GM19463 (cell line): ENCODE measurements around the gene IFIT1.
"Not testable (repeated sequence)": the region's sequence is repeated elsewhere in the genome, so short reads cannot be mapped to it uniquely, and the experiment has no call there.

ENCODE experiments used
- ATAC-seq: cut with Tn5 transposase; IDR thresholded peaks from one replicate; pipeline ENCODE4 v1.9.1; 2021; ENCODE audit warnings: mild to moderate bottlenecking, moderate library complexity; ENCODE audit not compliant: unreplicated experiment

IFIT1 gene

DNA sequence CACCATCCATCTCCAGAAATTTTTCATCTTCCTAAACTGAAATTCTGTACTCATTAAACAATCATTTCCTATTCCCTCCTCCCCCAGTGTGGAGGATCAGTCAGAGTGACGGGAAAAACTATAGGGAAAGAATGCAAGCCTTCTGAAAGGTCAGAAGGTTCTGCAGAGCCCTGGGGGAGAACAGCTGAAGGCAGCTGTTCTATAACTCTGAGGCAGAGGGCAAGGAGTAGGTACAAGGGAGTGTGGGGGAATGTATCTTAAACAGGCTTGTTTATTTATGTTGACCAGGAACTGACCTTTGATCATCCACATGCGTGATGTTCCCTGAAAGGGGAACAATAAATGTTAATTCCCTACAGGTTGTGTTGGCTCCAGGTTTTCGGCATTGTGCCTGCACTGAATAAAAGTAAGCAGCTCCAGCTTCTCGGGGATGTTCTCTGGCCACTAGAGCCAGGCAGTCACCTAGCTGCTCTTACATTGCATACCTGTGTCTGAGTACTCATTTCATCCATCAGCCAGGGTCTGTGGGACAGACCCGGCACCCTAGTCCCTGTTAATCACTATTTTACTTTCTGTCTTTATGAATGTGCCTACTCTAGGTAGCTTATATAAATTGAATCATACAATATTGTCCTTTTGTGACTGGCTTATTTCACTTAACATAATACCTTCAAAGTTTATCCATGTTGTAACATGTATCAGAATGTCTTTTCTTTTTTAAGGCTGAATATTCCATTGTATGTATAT lies 5.8 kb downstream of the IFIT1 start:
- no peak for ATAC-seq

DNA sequence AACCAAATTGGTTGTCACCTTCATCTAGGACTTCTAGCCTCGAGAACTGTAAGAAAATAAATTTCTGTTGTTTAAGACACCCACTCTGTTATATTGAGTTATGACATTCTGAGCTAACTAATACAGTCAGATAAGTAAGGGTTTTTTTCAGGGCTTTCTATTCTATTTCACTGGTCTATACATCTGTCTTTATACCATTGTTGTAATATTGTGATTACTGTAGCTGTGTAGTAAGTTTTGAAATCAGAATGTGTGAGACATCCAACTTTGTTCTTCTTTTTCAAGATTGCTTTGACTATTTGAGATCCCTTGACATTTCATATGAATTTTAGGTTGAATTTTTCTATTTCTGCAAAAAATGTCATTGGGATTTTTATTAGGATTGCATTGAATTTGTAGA lies 7.5 kb downstream of the IFIT1 start:
- ATAC-seq: no peak

DNA sequence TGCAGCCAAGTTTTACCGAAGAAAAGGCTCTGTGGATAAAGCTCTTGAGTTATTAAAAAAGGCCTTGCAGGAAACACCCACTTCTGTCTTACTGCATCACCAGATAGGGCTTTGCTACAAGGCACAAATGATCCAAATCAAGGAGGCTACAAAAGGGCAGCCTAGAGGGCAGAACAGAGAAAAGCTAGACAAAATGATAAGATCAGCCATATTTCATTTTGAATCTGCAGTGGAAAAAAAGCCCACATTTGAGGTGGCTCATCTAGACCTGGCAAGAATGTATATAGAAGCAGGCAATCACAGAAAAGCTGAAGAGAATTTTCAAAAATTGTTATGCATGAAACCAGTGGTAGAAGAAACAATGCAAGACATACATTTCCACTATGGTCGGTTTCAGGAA lies 10.6 kb downstream of the IFIT1 start:
- no peak for ATAC-seq

DNA sequence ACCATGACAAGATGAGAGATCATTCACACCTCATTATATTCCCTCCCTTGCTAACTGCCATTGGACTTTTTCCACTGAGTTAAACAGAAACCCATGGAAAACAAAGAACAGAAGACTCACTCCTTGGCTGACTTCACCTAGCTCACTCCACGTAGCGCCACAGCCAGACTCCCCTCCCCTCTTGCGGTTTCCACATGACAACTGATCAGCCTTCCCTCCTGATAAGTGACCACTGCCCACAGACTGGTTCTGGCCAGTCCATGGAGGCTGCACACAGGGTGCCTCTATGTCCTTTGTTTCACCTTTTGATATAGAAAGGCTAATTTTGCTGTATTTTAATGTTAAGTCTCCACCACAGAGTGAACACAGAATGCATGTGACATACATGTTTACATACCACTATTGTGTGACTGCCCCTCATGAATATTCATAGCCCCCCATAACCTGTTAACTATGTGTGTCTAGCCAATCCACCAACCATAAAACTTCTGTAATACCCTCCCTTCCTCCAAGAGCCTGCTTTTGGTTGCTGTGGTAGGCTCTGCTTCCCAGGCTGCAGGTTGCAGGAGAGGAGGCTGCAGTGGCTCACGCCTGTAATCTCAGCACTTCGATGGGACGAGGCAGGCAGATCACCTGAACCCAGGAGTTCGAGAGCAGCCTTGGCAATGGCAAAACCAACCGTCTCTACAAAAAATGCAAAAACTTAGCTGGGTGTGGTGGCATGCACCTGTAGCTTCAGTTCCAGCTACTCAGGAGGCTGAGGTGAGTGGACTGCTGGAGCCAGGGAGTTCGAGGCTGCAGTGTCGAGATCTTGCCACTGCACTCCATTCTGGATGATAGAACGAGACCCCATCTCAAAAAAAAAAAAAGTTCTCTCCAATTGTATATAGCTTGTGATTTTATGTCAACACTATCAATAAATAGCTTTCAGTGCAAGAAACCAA lies 12.0 kb downstream of the IFIT1 start:
- no peak for ATAC-seq

DNA sequence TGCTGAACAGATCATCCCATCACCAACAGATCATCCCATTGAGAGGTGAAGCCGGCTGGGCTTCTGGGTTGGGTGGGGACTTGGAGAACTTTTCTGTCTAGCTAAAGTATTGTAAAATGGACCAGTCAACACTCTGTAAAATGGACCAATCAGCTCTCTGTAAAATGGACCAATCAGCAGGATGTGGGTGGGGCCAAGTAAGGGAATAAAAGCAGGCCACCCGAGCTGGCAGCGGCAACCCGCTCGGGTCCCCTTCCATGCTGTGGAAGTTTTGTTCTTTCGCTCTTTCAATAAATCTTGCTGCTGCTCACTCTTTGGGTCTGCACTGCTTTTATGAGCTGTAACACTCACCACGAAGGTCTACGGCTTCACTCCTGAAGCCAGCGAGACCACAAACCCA lies 13.8 kb downstream of the IFIT1 start:
- not testable (repeated sequence) for ATAC-seq

DNA sequence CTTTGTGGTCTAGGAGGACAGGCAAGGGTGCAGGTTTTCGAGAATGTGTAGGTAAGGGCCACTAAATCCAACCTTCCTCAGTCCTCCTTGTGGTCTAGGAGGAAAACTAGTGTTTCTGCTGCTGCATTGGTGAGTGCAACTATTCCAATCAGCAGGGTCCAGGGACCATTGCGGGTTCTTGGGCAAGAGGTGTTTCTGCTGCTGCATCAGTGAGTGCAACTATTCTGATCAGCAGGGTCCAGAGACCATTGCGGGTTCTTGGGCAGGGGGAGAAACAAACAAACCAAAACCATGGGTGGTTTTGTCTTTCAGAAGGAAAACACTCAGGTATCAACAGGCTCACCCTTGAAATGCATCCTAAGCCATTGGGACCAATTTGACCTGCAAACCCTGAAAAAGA lies 15.4 kb downstream of the IFIT1 start:
- not testable (repeated sequence) for ATAC-seq

DNA sequence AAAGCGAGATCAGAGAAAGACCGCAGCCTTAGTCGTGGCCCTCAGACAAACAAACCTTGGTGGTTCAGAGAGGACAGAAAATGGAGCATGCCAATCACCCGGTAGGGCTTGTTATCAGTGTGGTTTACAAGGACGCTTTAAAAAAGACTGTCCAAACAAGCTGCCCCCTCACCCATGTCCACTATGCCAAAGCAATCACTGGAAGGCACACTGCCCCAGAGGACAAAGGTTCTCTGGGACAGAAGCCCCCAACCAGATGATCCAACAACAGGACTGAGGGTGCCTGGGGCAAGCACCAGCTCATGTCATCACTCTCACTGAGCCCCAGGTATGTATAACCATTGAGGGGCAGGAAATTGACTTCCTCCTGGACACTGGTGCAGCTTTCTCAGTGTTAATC lies 16.9 kb downstream of the IFIT1 start:
- ATAC-seq: not testable (repeated sequence)

DNA sequence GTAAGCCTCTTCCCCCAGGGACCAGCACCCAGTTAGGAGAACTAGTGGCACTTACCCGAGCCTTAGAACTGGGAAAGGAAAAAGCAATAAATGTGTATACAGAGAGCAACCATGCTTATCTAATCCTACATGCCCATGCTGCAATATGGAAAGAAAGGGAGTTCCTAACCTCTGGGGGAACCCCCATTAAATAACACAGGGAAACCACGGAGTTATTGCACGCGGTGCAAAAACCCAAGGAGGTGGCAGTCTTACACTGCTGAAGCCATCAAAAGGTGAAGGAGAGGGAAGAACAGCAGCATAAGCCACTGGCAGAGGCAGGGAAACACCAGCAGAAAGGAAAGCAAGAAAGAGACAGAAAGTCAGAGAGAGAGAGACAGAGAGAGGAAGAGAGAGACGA lies 18.1 kb downstream of the IFIT1 start:
- ATAC-seq: not testable (repeated sequence)

DNA sequence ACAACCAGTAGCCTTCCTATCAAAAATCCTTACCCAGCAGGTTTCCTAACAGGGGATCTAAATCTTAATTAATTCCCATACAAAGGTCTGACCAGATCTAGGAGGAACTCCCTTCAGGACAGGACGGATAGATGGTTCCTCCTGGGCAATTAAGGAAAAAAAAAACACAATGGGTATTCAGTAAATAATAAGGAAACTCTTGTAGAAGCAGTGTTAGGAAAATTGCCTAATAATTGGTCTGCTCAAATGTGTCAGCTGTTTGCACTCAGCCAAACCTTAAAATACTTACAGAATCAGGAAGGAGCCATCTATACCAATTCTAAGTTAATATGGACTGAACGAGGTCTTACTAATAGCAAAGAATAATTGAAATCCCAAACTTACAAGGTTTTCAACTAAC lies 18.7 kb downstream of the IFIT1 start:
- ATAC-seq: not testable (repeated sequence)

DNA sequence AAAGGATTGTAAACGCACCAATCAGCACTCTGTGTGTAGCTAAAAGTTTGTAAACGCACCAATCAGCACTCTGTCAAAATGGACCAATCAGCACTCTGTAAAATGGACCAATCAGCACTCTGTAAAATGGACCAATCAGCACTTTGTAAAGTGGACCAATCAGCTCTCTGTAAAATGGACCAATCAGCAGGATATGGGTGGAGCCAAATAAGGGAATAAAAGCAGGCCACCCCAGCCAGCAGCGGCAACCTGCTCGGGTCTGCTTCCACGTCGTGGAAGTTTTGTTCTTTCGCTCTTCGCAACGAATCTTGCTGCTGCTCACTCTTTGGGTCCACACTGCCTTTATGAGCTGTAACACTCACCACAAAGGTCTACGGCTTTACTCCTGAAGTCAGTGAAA lies 19.9 kb downstream of the IFIT1 start:
- ATAC-seq: not testable (repeated sequence)

DNA sequence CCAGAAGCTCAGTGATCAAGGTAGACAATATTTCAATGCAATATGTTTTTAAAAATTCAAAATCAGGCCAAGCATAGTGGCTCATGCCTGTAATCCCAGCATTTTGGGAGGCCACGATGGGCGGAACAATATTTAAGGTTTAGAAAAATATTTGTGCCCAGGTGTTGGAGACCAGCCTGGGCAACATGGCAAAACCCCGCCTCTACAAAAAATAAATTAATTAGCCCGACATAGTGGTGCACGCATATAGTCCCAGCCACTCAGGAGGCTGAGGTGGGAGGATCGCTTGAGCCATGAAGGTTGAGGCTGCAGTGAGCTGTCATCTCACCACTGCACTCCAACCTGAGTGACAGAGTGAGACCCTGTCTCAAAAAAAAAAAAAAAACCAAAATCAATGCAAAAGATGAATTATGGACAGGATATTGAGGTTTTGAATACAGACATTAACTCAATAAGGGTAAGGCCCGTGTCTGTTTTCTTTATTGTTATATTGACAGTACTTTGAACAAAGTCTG lies 21.0 kb downstream of the IFIT1 start:
- ATAC-seq: no peak

DNA sequence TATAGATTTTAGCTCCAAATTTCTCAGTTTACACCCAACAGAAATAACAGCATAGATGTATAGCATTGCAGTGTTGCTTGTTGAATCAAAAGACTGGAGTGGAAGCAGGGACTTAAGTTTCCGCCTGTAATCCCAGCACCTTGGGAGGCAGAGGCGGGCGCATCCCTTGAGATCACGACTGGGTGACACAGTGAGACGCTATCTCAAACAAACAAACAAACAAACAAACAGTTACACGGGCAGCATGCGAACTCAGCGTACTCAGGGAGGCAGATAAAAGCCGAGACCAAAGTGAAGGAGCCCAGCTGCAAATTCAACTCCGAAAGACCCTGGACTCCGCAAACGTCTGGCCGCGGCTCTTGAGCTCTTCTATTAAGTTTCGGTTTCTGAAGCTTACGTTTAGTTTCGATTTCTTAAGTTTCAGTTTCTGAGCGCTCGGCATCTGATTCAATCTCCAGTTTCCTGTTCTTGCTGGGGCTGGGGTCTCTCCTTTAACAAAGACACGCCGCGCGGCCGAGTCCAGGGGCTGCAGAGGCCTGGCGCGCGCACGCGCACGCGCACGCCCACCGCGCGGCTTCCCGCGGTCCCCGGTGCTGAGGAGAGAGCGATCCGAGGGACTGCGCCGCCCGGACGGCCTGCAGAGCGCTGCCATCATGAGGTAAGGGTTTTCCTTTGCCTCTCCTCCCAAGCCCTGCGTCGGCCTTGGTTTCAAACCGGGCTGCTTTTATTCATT lies 21.9 kb downstream of the IFIT1 start, which contains the start of gene IFIT5:
TSS of gene IFIT5 (plus strand) at position 423 of the 733 bp plus-strand sequence. CDS start at position 654, 231 bp downstream.
- ATAC-seq: peak; percentile 66

DNA sequence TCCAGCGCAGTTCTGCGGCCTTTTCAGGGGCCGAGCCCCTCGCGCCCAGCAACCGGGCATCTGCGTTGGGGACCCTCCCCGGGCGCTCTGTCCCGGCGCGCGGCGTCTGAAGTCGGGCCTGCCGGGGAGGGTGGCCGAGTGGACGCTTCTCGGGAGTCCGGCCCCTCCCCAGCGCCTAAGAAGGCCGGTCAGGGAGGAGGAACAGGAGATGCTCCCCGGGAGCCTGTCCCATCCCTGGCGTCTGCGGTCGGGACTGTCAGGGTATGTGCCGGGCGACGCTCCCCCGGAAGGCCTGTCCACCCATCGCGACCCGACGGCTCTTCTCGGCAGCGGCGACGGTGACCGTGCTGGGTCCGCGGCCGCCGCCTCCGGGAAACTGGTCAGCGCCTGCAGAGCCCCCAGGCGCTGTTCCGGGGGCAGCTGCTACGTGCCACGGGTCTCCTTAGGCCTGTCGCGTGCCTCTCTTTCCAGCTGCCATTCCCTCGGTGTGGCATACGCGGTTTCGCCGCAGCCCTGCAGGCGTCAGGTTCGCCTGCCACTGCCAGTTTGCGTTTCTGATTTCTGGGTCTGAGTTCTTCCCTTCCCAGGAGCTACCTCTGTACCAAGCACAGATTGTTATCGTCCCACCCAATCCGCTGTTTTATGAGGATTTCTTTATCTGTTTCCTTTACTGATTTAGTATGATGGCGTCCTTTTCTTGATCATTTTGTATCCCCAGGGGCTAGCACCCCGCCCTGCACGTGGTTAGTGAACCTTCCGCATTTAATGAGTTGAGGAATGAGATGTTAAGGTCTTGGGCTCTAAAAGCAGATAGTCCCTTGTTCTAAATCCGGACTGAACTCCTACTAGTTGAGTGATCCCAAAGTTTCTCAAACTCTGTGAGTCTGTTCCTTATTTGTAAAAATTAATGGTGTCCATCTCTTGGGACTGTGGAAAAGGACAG lies 22.7 kb downstream of the IFIT1 start:
- ATAC-seq: peak; percentile 34

DNA sequence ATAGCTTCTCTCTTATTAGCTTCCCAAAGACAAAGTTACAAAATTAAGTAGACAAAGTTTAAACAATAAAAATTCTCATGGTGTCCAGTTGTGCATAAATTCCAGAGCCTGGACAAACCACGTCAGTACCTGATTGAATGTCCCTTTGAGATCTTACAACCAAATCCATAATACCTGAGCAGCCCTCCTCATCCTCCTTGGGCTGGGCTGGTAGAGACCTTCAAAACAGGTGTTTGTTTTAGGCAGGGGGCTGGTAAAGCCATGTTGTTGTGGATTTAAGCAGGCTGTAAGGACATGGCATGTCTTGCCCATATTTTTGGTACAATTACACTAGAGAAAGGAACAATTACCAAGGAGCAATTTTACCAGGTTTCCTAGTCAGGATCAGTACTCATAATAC lies 24.0 kb downstream of the IFIT1 start:
- ATAC-seq: no peak

DNA sequence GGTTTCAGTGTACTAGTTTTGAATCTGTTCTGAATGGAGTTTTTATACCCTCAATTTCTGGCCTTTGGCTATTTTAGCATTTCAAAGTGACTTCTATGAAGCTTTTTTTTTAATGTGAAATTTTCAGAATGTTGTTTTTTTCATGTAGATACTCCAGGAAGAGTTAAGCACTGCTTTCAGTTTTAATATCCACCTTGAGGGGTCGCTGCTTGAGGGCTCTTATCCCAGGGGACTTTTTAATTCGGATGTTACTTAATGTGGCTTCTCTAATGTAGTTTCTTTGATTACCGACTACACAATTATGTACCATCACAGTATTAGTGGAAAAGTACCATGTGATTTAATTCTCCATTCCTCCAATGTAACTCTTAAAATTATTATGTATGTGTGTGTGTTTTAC lies 27.1 kb downstream of the IFIT1 start:
- no peak for ATAC-seq

DNA sequence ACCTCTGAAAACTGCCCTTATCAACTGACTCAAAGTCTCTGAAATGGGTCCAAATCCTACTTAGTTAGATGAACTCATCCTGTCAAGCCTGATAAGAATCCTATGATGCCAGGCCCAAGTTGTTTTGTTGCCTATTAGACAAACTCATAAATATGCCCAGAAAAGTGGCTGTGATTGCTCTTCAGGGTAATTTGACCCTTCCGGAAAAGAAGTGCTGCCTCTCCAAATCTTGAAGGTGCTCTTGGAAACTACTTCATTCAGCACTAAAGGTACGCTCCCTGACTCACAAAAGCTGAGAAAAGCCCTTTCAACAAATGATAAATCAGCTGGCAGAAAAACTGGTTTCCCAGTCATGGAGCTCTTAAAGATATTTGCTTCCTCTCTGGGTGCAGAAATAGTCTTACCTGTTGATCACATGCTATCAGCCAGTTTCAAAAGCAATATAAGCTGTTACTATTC lies 28.6 kb downstream of the IFIT1 start:
- ATAC-seq: no peak

DNA sequence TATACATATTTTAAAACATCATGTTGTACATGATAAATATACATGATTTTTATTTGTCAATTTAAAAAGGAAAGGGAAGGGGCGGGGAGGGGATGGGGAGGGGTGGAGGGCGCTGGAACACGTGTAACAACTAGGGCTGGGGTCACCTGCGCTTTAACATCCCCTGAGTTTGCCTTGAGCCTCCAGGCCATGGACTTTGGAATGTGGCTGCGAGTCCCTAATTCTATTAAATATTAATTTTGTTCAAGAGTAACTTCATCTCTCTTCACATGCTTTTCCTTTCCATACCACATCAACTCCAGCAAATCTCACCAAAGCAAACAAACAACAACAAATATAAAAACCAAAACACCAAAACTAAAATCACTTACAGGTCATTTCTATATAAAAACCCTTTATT lies 32.6 kb downstream of the IFIT1 start:
- ATAC-seq: no peak

DNA sequence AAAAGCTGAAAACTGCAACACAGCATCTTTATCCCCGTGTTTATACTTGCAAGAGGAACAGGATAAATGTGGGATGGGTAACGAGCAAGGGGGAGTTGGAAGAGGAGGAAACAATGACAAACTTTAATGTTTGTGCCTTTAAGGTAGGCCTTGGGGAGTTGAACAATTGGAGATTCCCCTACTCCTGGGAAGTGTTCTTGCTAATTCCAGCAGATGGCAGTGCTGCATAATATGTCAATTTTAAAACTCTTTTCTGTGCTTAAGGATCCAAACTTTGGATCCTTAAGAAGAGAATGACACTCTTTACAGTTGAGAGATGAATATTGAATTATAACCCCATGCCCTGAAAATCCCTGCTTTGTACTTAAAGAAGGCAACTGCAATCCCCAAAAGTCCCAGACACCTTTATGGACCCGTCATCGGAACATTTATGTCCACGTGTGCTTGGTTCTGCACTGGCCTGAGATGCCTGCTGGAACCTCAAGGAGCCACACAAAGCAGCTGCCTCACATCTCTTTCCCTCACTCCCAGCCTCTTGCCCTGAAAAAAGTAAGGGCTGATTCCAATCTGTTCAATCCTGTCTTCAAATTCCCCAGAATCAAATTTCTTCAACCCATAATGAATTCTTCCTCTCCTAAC lies 33.9 kb downstream of the IFIT1 start:
- no peak for ATAC-seq

DNA sequence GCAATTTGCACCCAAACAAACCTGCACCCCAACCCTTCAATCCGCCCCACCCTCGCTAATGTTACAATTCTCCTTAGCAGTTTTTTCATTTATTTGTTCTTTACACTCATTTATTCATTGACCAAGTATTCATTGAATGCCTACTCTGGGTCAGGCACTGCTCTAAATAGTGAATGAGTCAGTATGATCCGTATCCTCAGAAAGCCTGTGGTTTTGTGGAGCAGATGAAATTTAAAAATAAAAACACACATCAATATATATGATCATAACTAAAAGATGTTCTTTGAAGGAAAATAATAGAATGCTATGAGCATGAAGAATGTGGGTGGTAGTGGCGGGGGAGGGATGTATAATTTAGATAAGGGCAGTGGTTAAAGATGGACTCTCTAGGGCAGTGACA lies 35.2 kb downstream of the IFIT1 start:
- ATAC-seq: no peak
